Measurements from ENCODE around the gene BTBD18.

- no peak for TF ChIP-seq POLR2A (IDR thresholded peaks at IDR 0.05; ENCODE audit: low read length)
- TF ChIP-seq GATA1 (IDR thresholded peaks at IDR 0.05; ENCODE audit: low read depth, low read length) = no peak
These were observed 19.7 kb upstream of the BTBD18 start for GRCh38 chr11:57771365-57771764.
